HepG2 (cell line): ENCODE measurements around the gene IMPDH2. TPM values are rescaled to one million over a fixed set of nuclear protein-coding genes. Genes with fewer than 3 reads are reported as not detected.

ENCODE experiments used
- BCL3 ChIP-seq: sonication (generic); formaldehyde crosslinking; IDR thresholded peaks from 2 replicates; pipeline ENCODE4 v1.5.1; 2020; ENCODE audit warnings: mild to moderate bottlenecking, missing genetic modification reagents, moderate library complexity
- CREB1 ChIP-seq, 2 experiments: fragments of 450-650 bp in 1 of 2; IDR thresholded peaks; 2 replicates each; pipeline ENCODE4 v1.6.1; 2016 to 2017; ENCODE audit warnings: control low read depth in 1 of 2, mild to moderate bottlenecking in 1 of 2, missing compliant biosample characterization in 1 of 2, missing genetic modification characterization in 1 of 2
- DNMT3B ChIP-seq: conservative IDR thresholded peaks from 2 replicates; pipeline ENCODE4 v1.6.1; 2016; ENCODE audit warnings: missing biosample characterization, control low read depth
- EEA1 ChIP-seq: sonication (generic); formaldehyde crosslinking; IDR thresholded peaks from 2 replicates; pipeline ENCODE4 v1.5.1; 2020; ENCODE audit warnings: mild to moderate bottlenecking, missing genetic modification reagents, borderline replicate concordance
- FOXM1 ChIP-seq: sonication (generic); formaldehyde crosslinking; IDR thresholded peaks from 2 replicates; pipeline ENCODE4 v1.5.0; 2020; ENCODE audit warnings: missing genetic modification reagents
- PAXIP1 ChIP-seq: sonication (generic); formaldehyde crosslinking; conservative IDR thresholded peaks from 2 replicates; pipeline ENCODE4 v1.4.0; 2020; ENCODE audit warnings: mild to moderate bottlenecking, missing genetic modification reagents, moderate library complexity
- POLR2G ChIP-seq: fragments of 200-400 bp; formaldehyde crosslinking; IDR thresholded peaks from 2 replicates; pipeline ENCODE4 v1.6.1; 2018; ENCODE audit warnings: mild to moderate bottlenecking, low read depth, low read length, moderate library complexity
- SATB2 ChIP-seq: sonication (generic); formaldehyde crosslinking; IDR thresholded peaks from 2 replicates; pipeline ENCODE4 v1.5.0; 2020; ENCODE audit warnings: missing genetic modification reagents
- TEAD3 ChIP-seq: optimal IDR thresholded peaks from 2 replicates; pipeline ENCODE3; 2016; ENCODE audit warnings: borderline replicate concordance
- XBP1 ChIP-seq: sonication (generic); formaldehyde crosslinking; IDR thresholded peaks from 2 replicates; pipeline ENCODE4 v1.5.0; 2020; ENCODE audit warnings: missing genetic modification reagents
- ZBTB39 ChIP-seq: sonication (generic); formaldehyde crosslinking; IDR thresholded peaks from 2 replicates; pipeline ENCODE4 v1.5.0; 2020; ENCODE audit warnings: missing genetic modification reagents
- ZNF569 ChIP-seq: sonication (generic); formaldehyde crosslinking; IDR thresholded peaks from 2 replicates; pipeline ENCODE4 v1.5.0; 2020; ENCODE audit warnings: mild to moderate bottlenecking, missing genetic modification reagents, moderate library complexity, borderline replicate concordance
- ZNF672 ChIP-seq: sonication (generic); formaldehyde crosslinking; IDR thresholded peaks from 2 replicates; pipeline ENCODE4 v1.8.1; 2022; ENCODE audit warnings: missing genetic modification reagents
- ZNF678 ChIP-seq: sonication (generic); formaldehyde crosslinking; IDR thresholded peaks from 2 replicates; pipeline ENCODE4 v1.4.0; 2020; ENCODE audit warnings: mild to moderate bottlenecking, missing genetic modification reagents
- ZNF781 ChIP-seq: sonication (generic); formaldehyde crosslinking; IDR thresholded peaks from 2 replicates; pipeline ENCODE4 v1.5.1; 2020; ENCODE audit warnings: borderline replicate concordance, mild to moderate bottlenecking, missing genetic modification reagents; ENCODE audit errors: not compliant biosample characterization
- ZNF782 ChIP-seq: sonication (generic); formaldehyde crosslinking; IDR thresholded peaks from 2 replicates; pipeline ENCODE4 v1.4.0; 2020; ENCODE audit warnings: missing genetic modification reagents, mild to moderate bottlenecking, borderline replicate concordance
- polyA plus RNA-seq, 8 experiments: library from polyadenylated mRNA; depleted of rRNA in 3 of 8; stranded (reverse) in 7 of 8; unstranded in 1 of 8; fragments of >200 nt; fragmentation: Illumina TruSeq in 4 of 8; extraction: Trizol in 4 of 8; gene quantifications; 2 replicates each; pipeline versions ENCODE4 v1.2.1 to v1.2.3, GENCODE V29; 2011 to 2016; ENCODE audit warnings: low read depth in 4 of 8, missing spikeins in 1 of 8, mixed read lengths in 1 of 8; ENCODE audit not compliant: insufficient read depth in 1 of 8
- total RNA-seq, 5 experiments: library from RNA; depleted of rRNA; stranded (reverse); fragments of >200 nt; fragmentation: Illumina TruSeq; extraction: Trizol; gene quantifications; 2 replicates each; pipeline ENCODE4 v1.2.3, GENCODE V29; 2016; ENCODE audit warnings: low read depth in 1 of 5
- TF ChIP-seq, protein P1 (sequence below): IDR thresholded peaks from 2 replicates; pipeline ENCODE4 v1.6.1; 2016; ENCODE audit warnings: mild to moderate bottlenecking

Gene IMPDH2
- total and polyA plus RNA-seq, 2 of the 13 experiments (the other 11 are each of a cell fraction or from before 2014, with no cell fraction given) = 248 to 260 TPM

DNA sequence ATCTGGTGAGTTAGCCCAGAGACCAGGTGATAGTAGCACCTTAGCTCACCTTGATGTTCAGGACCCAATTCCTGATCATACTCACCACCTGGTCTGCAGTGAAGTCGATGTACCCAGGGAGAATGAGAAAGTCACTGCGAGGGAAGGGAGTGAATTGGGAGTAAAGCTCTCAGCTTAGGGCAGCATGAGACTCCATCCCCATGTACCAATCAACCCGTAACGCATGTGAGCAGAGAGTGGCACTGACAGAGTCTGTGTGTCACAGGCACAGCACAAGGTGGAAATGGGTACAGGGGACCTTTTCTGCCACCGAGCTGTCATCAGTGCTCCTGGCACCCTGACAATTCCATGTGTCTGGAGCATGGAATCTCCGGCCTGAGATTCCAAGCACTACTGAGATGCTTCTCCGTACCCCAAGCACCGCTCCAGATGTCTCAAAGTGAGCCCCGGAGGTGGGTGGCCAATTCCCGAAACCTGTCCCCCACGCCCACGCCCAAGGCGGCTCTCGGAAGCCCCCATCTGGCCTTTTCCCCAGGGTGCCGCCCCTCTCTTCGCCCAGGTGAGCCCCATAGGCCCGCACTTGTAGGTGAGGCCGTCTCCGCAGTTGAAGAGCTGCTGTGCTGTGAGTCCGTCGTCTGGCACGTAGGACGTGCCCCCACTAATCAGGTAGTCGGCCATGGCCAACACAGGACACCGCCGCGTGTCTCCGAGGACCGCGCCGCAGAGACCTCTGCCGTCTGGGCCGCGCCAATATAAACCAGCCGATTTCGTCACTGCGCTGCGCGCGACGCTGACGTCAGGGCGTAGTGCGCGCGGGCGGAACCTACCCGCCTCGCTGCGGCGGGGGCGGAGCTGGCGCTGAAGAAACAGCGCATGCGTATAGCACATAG lies at the start of gene IMPDH2 (continued):
- TF ChIP-seq, protein P1, sequence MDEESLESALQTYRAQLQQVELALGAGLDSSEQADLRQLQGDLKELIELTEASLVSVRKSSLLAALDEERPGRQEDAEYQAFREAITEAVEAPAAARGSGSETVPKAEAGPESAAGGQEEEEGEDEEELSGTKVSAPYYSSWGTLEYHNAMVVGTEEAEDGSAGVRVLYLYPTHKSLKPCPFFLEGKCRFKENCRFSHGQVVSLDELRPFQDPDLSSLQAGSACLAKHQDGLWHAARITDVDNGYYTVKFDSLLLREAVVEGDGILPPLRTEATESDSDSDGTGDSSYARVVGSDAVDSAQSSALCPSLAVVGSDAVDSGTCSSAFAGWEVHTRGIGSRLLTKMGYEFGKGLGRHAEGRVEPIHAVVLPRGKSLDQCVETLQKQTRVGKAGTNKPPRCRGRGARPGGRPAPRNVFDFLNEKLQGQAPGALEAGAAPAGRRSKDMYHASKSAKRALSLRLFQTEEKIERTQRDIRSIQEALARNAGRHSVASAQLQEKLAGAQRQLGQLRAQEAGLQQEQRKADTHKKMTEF (CRISPR knock-in tag) = peak; percentile 95
- peak; percentile 69 for TF ChIP-seq TEAD3 (CRISPR knock-in tag)
- TF ChIP-seq POLR2G = peak; percentile 99
- 0 out of 2 replicates have a peak, but pooled peaks have one; percentile 63 for TF ChIP-seq SATB2 (CRISPR knock-in tag)
- peak; percentile 94; the same call in 1 of the 2 replicates for TF ChIP-seq DNMT3B (CRISPR knock-in tag)
- peak; percentile 97 for TF ChIP-seq CREB1 (IDR thresholded peaks at IDR 0.05)
- peak; percentile 96 for TF ChIP-seq CREB1 (CRISPR knock-in tag; IDR thresholded peaks at IDR 0.05)
- peak; percentile 73; the same call in 1 of the 2 replicates for TF ChIP-seq ZNF678 (CRISPR knock-in tag)
- no peak; the same call in 1 of the 2 replicates for TF ChIP-seq PAXIP1 (CRISPR knock-in tag)
- peak; percentile 97 for TF ChIP-seq ZNF781 (CRISPR knock-in tag)
- peak; percentile 85 for TF ChIP-seq ZNF782 (CRISPR knock-in tag)
- peak; percentile 59 for TF ChIP-seq BCL3 (CRISPR knock-in tag)
- 0 out of 2 replicates have a peak, but pooled peaks have one; percentile 55 for TF ChIP-seq XBP1 (CRISPR knock-in tag)
- no peak for TF ChIP-seq ZNF569
- 0 out of 2 replicates have a peak, but pooled peaks have one; percentile 48 for TF ChIP-seq ZBTB39 (CRISPR knock-in tag)
- TF ChIP-seq FOXM1 = no peak
- TF ChIP-seq ZNF672 (CRISPR knock-in tag) = 0 out of 2 replicates have a peak, but pooled peaks have one; percentile 46
- peak; percentile 94 for TF ChIP-seq EEA1 (CRISPR knock-in tag)
